H7 (cell line): Measurements from ENCODE around the gene RBFOX1. TPM values are rescaled to one million over a fixed set of nuclear protein-coding genes. Genes with fewer than 3 reads are reported as not detected.
"Not testable (repeated sequence)": the region's sequence is repeated elsewhere in the genome, so short reads cannot be mapped to it uniquely, and the experiment has no call there.

Experiments used
- DNase-seq: peaks from one replicate; pipeline ENCODE4 v3.0.0; 2012
- H3K27me3 ChIP-seq: 2 replicates; pipeline ENCODE4 v1.6.0; 2011; ENCODE audit warnings: mild to moderate bottlenecking, low read length; ENCODE audit not compliant: control insufficient read depth, insufficient read depth
- H3K36me3 ChIP-seq: replicated peaks from 2 replicates; pipeline ENCODE4 v1.5.1; 2011; ENCODE audit warnings: low read length; ENCODE audit not compliant: control insufficient read depth, insufficient read depth
- H3K4me3 ChIP-seq: 2 replicates; pipeline ENCODE4 v1.5.1; 2011; ENCODE audit warnings: low read depth, mild to moderate bottlenecking, control low read depth, low read length, moderate library complexity; ENCODE audit not compliant: insufficient read depth
- total RNA-seq: library from RNA; depleted of rRNA; stranded (reverse); fragments of >200 nt; shearing (Covaris generic); gene quantifications from 2 replicates; pipeline ENCODE4 v1.2.3, GENCODE V29; 2014

Gene RBFOX1
- total RNA-seq, 1 experiment from 2014 or later: 0.14 TPM

DNA sequence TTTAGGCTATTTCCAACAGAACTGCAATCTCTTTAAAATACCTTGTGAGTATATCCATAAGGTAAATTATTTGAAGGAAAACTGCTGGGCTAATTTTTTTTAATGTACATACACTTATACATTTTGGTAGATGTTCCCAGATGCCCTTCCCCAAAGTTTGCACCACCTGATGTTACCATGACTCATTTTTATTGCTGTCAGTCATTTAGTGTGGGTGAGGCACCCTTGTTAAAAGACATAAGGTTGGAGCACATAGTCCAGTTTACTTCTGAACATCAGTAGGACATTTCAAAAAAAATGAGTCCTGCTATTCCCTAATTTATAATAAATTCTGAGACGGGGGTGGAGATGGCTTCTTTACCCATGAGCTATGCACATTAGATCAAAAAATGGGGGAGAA is 138.6 kb downstream of the RBFOX1 start:
- DNase-seq: no peak
- no peaks in the 10 kb centered on the region for H3K27me3 ChIP-seq
- no peak overlapping the region for H3K4me3 ChIP-seq
- no peaks in the 10 kb centered on the region for H3K36me3 ChIP-seq

DNA sequence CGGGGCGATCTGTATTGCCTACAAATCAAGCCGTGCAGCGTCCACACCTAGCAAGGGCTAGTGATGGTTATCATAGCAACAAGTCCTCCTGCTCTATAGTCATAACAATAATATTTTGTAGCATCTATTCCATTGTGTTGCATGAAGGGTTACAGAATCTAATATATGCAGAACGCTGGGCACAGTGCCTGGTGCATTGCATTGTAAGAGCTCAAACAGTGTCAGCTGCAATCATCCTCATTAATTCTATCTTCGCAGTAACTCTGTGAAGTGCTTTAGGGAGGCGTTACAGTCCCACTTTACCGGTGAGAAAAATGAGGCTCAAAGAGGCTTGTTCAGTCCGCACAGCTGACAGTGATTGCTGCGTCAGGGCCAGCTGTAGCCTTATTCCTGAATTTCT is 149.4 kb downstream of the RBFOX1 start:
- Histone ChIP-seq H3K36me3 (no peaks in the 10 kb centered on the region), H3K4me3 (no peak overlapping the region), H3K27me3 (no peaks in the 10 kb centered on the region)
- DNase-seq: no peak

DNA sequence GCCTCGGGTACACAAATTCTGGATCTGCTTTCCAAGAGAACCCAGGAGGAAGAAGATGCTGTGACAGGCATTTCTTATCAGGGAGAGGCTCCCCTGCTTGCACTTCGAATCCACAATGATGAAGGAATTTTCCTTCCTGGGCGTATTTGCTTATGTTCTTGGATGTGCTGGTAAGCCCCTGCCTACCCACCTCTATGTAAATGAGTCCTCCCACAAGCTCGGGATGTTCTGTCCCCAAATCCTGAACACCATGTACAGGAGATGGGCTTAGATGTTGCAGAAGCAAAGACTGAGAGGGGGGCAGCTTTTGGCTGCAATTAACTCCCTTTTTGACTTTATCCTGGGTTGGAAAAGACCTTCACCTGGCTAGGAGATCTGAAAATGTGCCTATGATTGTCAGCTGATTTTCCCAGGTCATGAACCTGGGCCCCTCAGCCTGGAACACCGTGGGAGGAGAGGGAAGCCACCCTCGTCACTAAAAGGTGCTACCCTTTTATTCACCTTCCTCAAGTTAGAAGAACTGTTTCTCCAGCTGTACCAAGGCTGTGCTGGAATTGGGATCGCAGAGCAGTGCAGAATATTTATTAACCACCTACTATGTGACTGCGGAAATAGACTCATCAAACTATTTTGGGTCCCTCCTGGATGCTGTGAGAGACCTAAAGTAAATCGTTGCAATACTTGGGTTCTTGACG is 150.1 kb downstream of the RBFOX1 start:
- H3K36me3 ChIP-seq: no peaks in the 10 kb centered on the region
- no peaks in the 10 kb centered on the region for H3K27me3 ChIP-seq
- H3K4me3 ChIP-seq: no peak overlapping the region
- no peak for DNase-seq

DNA sequence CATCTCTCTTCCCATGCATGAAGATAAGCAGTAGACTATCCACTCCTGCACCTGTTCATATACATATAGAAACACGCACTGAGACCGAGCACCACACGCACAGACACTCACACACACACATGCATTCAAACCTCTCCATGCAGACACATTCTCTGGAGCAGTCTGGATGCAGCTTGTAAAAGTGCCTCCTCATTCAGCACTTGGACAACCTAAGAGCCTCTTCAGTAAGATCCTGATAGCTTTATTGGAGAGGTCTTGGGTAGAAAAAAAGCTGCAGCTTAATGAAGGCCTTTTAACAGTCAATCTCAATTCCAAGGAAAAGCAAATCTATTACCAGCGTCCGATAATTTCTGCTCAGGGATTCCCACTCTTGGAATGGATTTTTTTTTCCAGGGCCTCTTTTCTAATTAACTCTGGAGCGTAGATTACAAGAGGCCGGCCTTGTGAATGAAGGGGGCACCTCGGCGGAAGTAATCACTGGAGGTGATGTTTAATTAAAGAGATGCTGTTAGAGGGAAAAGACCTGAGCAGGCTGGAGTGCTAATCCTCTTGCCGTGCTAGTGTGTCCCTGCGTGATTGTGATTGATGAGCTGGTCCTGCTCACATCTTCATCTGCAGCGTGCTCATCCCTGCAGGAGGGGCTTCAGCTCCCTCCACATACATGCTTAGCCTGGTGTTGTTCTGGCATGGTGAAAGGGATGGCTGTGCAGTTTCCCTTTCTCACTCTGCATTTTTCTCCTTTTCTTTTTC is 155.1 kb downstream of the RBFOX1 start:
- DNase-seq: no peak
- H3K36me3 ChIP-seq: no peaks in the 10 kb centered on the region
- H3K27me3 ChIP-seq: no peaks in the 10 kb centered on the region
- H3K4me3 ChIP-seq: no peak overlapping the region

DNA sequence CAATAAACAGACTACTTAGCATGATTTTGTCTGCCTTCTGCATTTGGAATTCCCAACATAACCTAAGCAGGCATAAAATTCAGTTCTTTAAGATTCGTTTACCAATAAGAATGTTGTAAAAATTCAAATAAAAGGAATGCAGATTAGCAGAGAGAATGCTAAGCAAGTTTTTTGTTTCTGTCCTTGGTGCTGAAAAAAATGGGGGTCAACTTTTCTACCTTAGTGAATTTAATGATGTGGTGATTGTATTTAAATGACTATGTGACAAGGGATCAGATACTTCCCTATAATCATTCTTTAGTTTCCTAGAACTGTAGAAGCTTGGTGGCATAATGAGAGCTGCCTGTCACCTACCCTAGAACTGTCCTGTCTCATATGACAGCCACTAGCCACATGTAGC is 159.5 kb downstream of the RBFOX1 start:
- DNase-seq: no peak
- H3K36me3 ChIP-seq: no peaks in the 10 kb centered on the region
- H3K27me3 ChIP-seq: no peaks in the 10 kb centered on the region
- H3K4me3 ChIP-seq: no peak overlapping the region

DNA sequence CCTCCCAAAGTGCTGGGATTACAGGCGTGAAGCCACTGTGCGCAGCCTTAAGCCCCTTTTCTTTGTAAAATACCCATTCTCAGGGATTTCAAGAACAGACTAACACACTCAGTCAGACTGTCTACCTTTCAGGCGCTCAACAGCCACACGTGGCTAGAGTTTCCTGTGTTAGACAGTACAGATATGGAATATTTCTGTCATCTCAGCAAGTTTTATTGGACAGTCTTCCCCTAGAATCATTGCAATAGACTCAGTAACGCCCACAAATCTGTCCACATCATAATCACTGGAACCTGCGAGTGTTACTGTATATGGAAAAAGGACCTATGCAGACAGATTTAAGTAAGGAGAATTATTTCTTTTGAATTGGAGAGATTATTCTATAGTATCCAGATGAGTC is 160.5 kb downstream of the RBFOX1 start:
- Histone ChIP-seq H3K36me3 (no peaks in the 10 kb centered on the region), H3K27me3 (no peaks in the 10 kb centered on the region), H3K4me3 (no peak overlapping the region)
- no peak for DNase-seq

DNA sequence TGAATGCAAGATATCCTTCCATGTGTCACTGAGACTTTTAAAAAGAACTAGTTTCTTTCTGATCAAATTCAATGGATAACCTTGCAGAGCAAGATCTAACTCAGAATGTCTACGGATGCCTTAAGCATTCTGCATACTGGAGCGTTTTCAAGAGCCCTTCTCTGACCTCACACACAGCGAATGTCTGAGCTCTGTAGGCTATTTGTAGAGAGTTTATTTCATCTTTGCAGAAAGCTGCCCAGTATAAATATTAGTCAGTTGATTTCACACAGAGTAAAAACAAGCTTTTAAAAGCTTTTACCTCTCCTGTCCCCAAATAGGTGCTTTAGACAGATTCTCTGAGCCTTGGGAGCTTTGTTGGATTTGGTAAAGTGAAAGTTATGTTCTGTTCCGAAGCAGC is 165.0 kb downstream of the RBFOX1 start:
- Histone ChIP-seq H3K4me3 (no peak overlapping the region), H3K27me3 (no peaks in the 10 kb centered on the region), H3K36me3 (no peaks in the 10 kb centered on the region)
- no peak for DNase-seq

DNA sequence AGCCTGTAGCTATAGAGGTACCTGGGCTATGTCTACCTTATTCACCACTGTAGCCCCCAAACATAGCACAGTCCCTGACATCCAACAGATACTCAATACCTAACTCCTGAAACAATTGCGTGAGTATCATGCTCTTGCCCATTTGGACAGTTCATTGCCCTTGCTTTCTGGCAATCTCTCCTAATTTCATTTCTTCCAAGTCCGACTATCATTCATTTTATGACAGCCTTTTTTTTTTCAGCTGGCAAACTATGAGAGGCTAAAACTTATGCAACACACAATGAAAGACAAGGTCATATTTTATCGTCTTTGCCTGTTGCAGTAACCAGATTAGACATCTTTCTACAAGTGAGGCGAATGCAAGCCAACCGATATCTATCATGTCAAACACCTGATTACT is 169.2 kb downstream of the RBFOX1 start:
- no peak overlapping the region for H3K4me3 ChIP-seq
- DNase-seq: no peak
- no peaks in the 10 kb centered on the region for H3K27me3 ChIP-seq
- H3K36me3 ChIP-seq: no peaks in the 10 kb centered on the region

DNA sequence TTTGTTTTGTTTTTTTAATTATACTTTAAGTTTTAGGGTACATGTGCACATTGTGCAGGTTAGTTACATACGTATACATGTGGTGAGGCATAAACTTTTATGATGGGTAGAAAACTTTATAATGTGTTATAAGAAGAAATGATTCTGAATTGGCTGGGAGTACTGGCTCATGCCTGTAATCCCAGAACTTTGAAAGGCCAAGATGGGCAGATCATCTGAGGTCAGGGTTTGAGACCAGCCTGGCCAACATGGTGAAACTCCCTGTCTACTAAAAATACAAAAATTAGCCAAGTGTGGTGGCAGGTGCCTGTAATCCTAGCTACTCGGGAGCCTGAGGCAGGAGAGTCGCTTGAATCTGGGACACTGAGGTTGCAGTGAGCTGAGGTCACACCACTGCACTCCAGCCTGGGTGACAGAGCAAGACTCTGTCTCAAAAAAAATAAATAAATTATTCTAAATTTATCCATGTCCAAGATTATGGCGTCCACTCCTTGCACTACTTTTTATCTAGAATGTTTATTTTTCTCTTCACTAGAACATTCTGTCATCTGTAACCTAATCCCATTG is 170.0 kb downstream of the RBFOX1 start:
- H3K4me3 ChIP-seq, H3K27me3 ChIP-seq, DNase-seq, H3K36me3 ChIP-seq: not testable (repeated sequence)

DNA sequence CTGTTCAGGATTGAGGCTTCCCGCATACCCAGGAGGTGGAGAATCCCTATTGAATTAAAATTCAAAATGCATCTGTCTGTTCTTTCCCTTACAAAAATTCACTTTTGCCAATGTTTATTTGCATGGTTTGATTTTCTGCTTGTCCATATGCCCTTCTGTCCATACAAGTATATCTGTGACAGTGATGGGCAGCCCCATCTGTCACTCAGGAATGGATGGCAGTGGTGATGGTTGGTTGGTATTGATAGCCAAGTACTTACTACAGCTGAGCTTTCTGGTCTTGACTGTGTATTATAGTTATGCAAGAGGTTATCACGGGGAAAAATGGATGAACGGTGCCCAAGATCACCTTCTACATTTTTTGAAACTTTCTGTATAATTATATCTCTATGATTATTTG is 171.0 kb downstream of the RBFOX1 start:
- Histone ChIP-seq H3K27me3 (no peaks in the 10 kb centered on the region), H3K4me3 (no peak overlapping the region), H3K36me3 (no peaks in the 10 kb centered on the region)
- DNase-seq: no peak

DNA sequence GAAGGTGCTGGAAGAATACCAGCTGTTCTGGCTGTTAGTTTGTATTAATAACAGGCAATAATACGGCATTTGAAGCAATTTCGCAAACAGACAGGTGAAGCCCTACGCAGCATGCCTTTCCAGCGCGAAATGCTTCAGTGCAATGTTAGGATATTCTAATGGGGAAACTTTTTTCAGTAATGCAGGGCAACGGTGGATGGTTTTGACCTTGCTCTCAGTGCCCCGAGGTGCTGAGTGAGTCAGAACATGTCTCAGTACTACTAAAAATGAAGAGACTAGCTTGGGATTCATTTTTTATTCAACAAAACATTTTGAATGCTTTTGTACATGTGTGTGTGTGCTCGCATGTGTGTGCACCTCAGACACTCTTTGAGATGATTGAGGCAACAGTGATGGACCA is 172.2 kb downstream of the RBFOX1 start:
- H3K4me3 ChIP-seq: no peak overlapping the region
- H3K36me3 ChIP-seq: no peaks in the 10 kb centered on the region
- no peaks in the 10 kb centered on the region for H3K27me3 ChIP-seq
- DNase-seq: no peak

DNA sequence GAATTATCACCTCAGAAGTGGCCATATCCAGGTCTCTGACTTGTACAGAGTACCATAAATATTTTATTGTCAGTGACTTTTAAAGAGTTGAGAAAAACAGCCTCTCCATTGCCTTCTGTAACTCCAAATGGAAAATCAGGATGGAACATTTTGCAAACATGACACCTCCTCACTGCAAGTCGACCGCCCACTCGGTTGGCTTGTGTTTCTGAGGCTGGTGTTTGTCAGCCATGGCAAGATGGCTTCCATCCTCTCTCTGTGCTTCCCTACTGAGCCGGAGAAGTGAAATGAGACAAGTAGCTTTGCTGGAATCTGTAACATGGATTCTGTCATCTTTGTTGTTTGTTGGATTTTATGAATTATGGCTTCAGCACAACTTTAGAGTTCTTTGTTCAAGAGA is 172.8 kb downstream of the RBFOX1 start:
- Histone ChIP-seq H3K36me3 (no peaks in the 10 kb centered on the region), H3K27me3 (no peaks in the 10 kb centered on the region), H3K4me3 (no peak overlapping the region)
- DNase-seq: no peak

DNA sequence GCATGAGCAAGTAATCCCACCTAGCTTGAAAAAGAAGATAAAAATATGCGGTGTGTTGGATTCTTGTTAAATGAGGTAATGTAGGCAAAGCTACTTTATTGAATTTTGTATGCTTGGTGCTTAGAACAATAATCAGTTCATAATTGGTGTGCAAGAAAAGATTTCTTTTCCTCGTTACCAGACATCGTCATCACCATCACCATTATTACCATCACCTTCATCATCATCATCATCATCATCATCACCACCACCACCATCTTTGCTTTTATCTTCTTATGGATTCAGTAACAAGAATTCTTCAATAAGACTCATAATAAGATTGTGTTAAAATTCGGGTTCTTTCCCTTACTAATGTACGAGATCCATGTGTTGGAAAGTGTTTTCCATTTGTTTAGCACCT is 173.7 kb downstream of the RBFOX1 start:
- DNase-seq: no peak
- H3K27me3 ChIP-seq: no peaks in the 10 kb centered on the region
- H3K36me3 ChIP-seq: no peaks in the 10 kb centered on the region
- H3K4me3 ChIP-seq: no peak overlapping the region

DNA sequence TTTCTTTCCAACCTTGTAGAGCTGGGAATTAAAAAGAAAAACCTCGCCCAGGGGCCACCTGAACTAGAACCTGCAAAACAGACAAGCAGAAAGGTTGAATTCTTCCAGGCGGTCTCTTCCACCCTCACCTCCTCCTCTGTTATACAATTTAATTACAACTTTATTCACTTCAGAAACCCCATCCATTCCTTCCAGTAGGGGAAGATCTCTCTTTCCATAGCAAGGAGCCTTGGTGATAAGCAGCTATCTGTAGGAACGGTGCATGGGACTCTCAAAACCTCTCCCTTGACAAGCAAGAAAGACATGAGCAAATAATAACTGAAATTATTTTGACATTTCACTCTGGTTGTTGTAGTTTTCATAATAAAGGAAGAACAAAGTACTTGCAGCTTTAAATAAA is 176.0 kb downstream of the RBFOX1 start:
- H3K27me3 ChIP-seq: no peaks in the 10 kb centered on the region
- no peaks in the 10 kb centered on the region for H3K36me3 ChIP-seq
- H3K4me3 ChIP-seq: no peak overlapping the region
- DNase-seq: peak; percentile 43

DNA sequence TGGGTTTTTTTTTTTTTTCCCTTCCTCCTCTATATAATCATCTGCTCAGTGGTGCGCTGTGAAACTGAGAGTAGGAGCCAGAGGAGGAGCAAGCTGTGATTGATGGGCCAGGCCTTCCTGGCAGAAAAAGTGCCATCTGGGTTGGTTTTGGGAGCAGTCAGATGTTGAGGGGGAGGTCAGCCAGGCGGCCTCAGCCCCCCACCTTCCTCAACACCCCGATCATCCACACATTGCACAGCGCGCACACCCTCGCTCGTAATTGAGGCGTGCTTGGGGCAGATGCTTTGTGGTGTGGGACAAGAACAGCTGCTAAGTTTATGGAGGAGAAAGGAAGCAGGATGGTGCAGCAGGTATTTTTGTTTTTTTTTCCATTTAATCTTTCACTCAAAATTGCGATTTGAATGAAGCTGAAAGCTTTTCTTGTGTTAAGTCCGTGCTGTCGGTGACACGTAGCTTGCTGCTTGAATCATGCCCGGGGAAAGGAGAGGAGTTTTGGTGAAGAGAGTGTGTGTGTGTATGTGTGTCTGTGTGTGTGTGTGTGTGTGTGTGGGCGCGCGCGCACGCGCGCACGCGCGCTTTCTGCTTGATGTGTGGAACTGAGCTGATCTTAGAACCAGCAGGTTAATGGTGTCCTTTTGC is 177.4 kb downstream of the RBFOX1 start:
- DNase-seq: peak; percentile 39
- Histone ChIP-seq H3K4me3 (no peak overlapping the region), H3K36me3 (no peaks in the 10 kb centered on the region), H3K27me3 (no peaks in the 10 kb centered on the region)
